GM19023 (cell line): ENCODE measurements around the gene SGIP1.

Experiments
- ATAC-seq: cut with Tn5 transposase; IDR thresholded peaks from one replicate; pipeline ENCODE4 v1.9.1; 2021; ENCODE audit warnings: mild to moderate bottlenecking, moderate library complexity; ENCODE audit not compliant: unreplicated experiment

The SGIP1 gene

GRCh38 chr1:66599899-66600737 is 66.2 kb downstream of the SGIP1 start:
- ATAC-seq: no peak

GRCh38 chr1:66605419-66605997 is 71.6 kb downstream of the SGIP1 start:
- no peak for ATAC-seq

- ATAC-seq: no peak
Measured at GRCh38 chr1:66606362-66607065, 72.6 kb downstream of the SGIP1 start.

- no peak for ATAC-seq
Measured at GRCh38 chr1:66607458-66607857, 73.5 kb downstream of the SGIP1 start.

GRCh38 chr1:66613187-66613586 is 79.2 kb downstream of the SGIP1 start:
- no peak for ATAC-seq

GRCh38 chr1:66617362-66618184 is 83.6 kb downstream of the SGIP1 start:
- no peak for ATAC-seq

GRCh38 chr1:66618390-66618789 is 84.4 kb downstream of the SGIP1 start:
- ATAC-seq: no peak

GRCh38 chr1:66623812-66624211 is 89.9 kb downstream of the SGIP1 start:
- no peak for ATAC-seq

- ATAC-seq: no peak
Measured at GRCh38 chr1:66624412-66625060, 90.6 kb downstream of the SGIP1 start.

GRCh38 chr1:66626261-66626660 is 92.3 kb downstream of the SGIP1 start:
- no peak for ATAC-seq

GRCh38 chr1:66628926-66629325 is 95.0 kb downstream of the SGIP1 start:
- no peak for ATAC-seq

GRCh38 chr1:66633159-66633558 is 99.2 kb downstream of the SGIP1 start:
- no peak for ATAC-seq

- ATAC-seq: no peak
Measured at GRCh38 chr1:66637146-66637545, 103.2 kb downstream of the SGIP1 start.

GRCh38 chr1:66641891-66642473 is 108.0 kb downstream of the SGIP1 start:
- ATAC-seq: no peak

GRCh38 chr1:66642992-66643391 is 109.0 kb downstream of the SGIP1 start:
- ATAC-seq: no peak

GRCh38 chr1:66644331-66644730 is 110.4 kb downstream of the SGIP1 start:
- ATAC-seq: no peak

GRCh38 chr1:66648901-66649595 is 115.1 kb downstream of the SGIP1 start:
- ATAC-seq: peak; percentile 82

- ATAC-seq: no peak
Measured at GRCh38 chr1:66652556-66652955, 118.6 kb downstream of the SGIP1 start.

GRCh38 chr1:66654643-66655042 is 120.7 kb downstream of the SGIP1 start:
- ATAC-seq: no peak

- ATAC-seq: no peak
Measured at GRCh38 chr1:66671455-66671854, 137.5 kb downstream of the SGIP1 start.
